Stimulated activated CD8-positive, alpha-beta memory T cell treated with anti-CD3 and anti-CD28 coated beads, Interleukin-15, amount 100 ng/mL, for 1 hour (primary cell): Measurements from ENCODE around the gene RHOXF1.
"Not testable (repeated sequence)": the region's sequence is repeated elsewhere in the genome, so short reads cannot be mapped to it uniquely, and the experiment has no call there.

Source experiments
- DNase-seq: peaks from one replicate; pipeline ENCODE4 v3.0.0-alpha.2; 2020; ENCODE audit warnings: low read depth

RHOXF1 gene, protein sequence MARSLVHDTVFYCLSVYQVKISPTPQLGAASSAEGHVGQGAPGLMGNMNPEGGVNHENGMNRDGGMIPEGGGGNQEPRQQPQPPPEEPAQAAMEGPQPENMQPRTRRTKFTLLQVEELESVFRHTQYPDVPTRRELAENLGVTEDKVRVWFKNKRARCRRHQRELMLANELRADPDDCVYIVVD

DNA sequence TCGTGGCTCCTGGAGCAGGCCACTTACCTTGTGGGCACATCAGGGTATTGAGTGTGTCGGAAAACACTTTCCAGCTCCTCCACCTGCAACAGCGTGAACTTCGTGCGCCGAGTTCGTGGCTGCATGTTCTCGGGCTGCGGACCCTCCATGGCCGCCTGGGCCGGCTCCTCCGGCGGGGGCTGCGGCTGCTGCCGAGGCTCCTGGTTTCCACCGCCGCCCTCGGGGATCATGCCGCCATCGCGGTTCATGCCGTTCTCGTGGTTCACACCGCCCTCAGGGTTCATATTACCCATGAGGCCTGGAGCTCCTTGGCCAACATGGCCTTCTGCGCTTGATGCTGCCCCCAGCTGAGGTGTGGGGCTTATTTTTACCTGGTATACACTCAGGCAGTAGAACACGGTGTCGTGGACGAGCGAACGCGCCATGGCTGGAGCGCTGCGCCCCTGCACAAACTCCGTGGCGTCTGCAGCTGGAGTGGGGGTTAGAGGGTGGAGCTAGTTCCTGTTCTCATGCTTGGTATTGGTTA is at the start of gene RHOXF1:
Gene RHOXF1 (minus strand): TSS at position 476 of the 526 bp plus-strand sequence. CDS start 51 bp downstream, at position 425.
- DNase-seq = no peak

DNA sequence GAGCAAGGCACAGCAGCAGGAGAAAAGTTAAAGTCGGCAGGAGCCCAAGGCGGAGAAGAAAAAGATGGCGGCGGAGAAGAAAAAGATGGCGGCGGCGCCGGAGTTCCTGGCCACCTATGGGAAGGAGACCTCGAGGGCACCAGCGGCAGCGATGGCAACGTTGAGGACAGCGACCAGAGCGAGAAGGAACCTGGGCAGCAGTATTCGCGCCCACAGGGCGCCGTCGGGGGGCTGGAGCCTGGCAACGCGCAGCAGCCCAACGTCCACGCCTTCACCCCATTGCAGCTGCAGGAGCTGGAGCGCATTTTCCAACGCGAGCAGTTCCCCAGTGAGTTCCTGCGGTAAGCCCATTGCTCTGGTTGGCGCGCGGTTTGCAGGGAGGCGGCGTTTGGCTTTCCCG is 43.4 kb upstream of the RHOXF1 start:
- DNase-seq = not testable (repeated sequence)

DNA sequence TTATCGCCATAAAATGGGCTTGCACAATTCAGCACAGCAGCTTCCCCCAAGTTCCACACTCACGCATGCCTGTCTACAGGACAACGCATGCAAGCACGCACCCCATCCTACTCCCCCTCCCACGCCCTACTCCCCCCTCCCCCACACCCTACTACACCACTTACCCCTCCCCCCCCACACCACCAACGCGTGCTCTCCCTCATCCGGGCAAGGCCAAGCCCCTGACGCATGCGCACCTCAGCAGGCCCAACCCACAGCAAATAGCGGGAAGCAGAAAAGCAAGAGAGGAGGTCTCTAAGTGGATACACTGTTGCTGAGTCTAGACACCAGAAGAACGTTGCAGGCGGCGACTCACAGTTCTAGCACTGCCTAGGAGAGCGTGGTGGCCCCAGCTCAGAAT is 42.6 kb upstream of the RHOXF1 start, which contains the start of gene RHOXF2:
Gene RHOXF2 (plus strand): TSS at position 301 of the 400 bp plus-strand sequence. CDS start 138 bp downstream, outside the sequence.
- not testable (repeated sequence) for DNase-seq

DNA sequence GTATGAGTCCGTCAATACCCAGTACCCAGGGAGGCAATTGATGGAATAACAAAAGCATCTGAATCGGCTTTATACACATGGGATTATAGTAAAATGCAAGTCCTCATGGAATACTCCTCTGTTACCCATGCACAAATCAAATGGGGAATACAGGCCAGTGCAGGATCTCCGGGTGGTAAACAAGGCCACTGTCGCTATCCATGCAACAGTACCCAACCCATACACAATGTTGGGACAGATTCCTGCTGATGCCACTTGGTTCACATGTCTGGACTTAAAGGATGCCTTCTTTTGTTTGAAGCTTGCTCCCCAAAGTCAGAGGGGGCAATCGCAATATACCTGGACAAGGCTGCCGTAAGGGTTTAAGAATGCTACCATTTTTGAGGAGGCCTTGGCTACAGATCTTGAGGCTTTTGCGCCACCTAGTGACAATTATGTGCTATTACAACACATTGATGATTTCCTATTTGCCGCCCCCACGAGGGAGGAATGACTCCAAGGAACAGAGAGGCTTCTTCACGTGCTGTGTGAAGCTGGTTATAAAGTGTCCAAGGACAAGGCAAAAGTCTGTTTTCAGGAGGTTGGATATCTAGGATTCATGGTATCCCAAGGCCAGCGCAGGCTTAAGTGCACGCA is 34.5 kb upstream of the RHOXF1 start:
- DNase-seq = not testable (repeated sequence)

DNA sequence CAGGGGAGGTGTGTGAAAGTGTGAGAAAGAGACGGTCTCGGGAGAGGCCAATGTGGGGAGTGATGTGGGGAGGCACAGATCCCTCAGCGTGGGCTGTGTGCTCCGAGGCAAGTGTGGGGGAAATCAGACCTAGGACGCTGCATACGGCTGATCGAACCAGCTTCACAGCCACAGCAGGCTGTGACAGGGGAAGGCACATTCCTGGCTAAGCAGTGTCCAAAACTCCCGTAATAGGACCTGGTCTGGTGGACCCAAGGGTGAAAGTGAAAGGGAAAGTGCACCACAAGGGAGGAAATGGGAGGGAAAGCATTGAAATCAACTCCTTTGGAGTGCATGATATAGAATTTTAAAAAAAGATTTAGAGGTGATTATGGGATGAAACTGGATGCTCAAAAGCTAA is 31.8 kb upstream of the RHOXF1 start:
- no peak for DNase-seq

DNA sequence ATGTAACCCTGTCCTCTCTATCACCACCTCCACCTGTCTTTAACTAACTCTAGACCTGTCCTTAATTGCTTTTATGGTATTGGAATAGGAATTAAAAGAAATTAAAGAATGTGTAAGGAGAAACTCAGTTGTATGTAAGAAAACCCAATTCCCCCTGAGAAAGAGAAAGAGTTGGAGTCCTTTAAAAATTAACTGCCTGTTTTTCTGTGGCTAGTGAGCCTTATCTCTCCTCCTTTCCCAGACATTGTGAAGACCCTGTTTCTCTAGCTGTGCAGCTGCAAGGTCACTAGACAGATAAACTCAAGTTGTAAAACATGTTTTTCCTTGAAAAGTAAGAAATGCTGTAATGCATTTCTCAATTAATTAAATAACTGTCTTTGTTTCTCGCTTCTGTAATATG is 30.6 kb upstream of the RHOXF1 start:
- DNase-seq = not testable (repeated sequence)

DNA sequence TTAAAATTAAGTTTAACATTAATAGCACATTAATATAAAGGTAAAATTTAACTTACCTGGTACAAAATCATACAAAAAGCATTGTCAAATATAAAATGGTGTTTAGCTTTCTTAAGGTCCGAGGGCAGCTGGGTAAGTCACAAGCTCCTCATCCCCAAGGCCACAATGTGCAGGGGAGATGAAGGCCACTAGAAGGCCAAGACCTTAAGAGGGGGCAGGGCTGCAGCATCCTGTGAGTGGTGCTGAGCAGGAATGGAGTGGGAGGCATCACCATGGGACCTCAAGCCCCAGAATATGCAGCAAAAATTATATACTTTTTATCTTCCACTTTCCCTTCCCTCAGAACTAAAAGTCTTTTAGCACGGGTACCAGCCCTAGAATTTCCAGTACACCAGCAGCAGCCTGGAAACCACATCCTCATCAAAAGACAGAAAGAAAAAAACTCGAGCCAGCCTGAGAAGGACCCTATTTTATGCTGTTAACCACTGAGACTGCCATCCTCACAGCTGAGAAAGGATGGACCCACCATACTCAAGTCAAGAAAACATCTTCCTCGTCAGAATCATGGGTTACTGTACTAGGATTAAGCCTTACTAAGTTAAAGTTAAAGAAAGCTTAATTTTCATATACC is 29.7 kb upstream of the RHOXF1 start:
- DNase-seq = no peak

DNA sequence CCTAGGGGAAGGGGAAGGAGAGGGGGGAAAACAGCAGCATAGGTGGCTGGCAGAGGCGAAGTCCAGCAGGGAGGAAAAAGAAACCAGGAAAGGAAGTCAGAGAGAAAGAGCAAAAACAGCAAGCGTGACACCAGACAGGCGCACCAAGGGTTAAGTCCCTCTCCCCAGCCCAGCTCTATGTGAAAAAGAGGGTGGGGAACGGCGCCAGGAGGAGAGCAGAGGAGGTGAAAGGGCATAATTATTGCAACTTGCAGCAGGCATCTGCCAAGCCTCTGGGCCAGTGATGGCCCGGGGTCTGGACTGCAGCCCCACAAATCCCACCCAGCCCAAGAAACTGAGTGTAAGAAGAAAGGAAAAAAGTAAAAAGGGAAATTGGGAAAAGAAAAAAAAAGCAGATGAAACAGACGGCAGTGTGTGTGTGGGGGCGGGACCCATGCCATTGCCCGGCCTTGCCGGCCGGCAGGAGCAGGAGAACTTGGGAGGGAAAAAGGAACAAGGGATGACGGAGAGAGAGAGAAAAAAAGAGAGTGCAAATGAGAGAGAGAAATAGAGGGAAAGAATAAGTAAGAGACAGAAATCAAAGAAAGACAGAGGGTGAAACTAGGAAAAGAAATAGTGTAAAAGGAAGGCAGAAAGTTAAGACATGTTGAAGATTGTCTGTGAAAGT is 28.6 kb upstream of the RHOXF1 start:
- DNase-seq = no peak

DNA sequence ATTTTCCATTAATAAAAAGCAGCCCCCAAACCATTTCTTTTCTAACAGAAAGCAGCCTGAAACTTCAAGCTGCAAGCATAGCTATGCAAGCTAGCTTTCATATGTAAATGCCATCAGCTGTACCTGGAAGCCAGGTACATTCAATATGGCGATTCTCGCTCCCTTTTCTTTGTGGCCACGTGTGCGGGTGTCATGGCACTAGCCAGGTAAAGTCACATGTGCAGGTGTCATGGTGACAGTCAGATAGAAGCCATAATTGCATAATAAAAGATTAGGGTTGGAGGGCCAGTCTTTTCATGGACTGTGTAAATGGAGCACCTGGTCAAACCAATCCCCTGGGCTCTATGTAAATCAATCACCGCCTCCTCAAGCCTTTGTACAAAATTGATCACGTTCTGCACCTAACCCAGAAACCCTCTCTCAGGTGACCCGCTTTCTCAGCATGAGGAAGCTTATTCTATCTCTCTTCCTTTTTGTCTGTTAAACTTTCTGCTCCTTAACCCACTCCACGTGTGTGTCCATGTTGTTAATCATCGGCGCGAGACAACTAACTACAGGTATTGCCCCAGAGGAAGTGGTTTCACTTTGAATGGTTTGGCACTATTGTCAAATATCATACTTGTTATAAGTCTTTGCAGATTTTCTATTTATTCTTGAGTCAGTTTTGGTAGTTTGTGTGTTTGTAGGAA is 24.7 kb upstream of the RHOXF1 start:
- DNase-seq = no peak

DNA sequence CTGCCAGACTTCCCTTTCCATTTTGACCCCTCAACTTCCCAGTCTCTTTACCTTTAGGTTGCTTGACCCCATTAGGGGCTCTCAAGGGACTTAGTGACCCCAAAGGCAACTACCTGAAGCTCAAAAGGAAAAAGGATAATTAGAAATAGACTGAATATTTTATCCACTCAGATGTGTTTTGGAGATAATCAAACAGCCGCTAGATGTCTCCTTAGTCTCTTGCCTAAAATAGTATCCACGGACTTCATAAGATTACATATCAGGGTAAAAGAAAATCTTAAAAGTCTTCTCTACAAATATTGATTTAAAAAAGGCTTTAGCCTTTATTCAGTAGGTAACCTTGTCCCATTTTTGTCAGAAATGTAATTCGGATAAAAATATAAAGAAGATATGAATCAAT is 21.7 kb upstream of the RHOXF1 start:
- DNase-seq = no peak

DNA sequence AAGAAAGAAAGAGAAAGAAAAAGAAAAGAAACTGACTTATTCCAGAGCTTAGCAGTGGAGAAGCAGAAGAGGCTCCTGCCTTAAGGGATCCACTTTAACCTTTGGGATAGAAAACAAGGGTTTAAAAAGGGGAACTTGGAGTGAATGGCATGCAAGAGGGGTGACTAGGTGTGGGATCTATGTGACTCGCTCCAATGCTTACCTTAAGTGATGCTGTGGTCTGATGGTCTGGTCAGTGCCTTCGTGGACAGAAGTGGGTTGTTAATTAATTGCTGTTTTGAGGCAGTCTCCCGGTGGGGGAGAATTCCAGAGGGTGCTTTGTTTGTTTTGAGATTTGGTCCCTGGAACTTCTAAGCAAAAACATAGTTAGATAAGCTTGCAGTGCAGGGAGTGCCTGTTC is 21.1 kb upstream of the RHOXF1 start:
- no peak for DNase-seq

DNA sequence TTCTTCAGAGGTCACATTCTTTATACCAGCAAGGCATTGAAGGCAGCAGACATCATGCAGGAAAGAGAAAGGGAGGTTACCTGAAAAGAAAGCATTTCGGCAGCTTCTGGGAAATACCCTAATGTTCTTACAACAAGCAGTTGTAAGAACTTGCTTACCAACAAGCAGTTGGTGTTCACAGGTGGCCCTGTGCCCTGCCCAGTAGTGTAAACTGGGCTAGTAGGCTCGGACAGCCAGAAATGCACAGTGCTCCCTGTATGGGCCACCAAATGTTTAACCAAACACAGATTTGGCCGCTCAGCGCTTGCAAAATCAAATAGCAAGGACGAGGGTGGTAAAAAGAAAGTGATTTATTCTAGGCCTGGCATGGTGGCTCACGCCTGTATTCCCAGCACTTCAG is 20.4 kb upstream of the RHOXF1 start:
- no peak for DNase-seq

DNA sequence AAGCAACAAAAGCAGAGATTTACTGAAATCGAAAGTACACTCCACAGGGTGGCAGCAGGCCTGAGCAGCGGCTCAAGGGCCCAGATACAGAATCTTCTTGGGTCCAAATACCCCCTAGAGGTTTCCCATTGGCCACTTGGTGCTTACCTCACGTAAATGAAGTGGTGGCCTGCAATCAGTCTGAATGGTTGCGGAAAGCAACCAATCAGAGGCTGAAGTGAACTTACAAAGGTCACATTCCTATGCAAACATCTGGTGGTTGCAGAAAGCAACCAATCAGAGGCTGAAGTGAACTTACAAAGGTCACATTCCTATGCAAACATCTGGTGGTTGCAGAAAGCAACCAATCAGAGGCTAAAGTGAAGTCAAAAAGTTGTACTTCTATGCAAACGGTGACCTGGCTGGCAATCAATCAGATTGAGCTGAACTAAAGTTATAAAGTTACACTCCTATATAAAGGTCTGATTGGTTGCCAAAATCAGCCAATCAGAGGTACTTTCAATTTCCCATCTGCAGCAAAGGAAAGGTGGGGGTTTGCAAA is 12.7 kb upstream of the RHOXF1 start:
- DNase-seq = not testable (repeated sequence)

DNA sequence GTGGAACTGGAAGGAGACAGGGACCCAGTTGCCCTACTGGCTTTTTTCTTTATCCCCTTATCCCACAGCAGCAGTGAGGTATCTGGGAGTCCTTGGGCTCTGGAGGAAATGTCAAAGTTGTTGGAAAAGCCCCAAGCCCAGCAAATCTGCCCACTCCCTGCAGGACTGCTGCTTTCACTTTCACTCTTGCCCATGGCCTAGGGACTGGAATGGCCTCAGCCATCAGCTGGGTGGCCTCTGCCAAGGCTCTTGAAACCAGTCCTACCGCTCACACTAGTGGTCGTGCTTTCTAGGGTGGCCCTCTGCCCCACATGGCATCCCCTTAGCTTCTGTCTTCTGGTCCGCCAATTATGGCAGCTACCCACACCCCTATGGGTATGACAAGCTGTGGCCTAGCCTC is 9.7 kb upstream of the RHOXF1 start:
- no peak for DNase-seq

DNA sequence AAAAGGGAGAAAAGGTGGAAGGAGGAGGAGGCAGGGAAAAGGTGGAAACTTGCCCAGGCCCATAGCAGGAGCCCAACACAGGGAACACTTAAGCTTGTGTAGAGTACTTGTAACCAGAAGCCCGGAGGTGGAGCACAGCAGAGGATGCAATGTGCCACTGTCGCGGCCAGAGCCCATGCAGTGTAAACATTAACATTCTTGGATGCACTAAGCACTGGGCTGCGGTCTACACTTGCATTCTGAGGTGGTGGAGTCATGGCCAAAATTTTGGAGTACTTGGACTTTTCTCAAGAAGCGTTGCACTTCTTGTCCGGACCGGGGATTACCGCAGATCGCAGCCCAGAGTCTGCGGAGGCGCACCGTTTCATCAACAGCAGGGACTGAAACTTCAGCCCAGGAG is 4.5 kb upstream of the RHOXF1 start:
- no peak for DNase-seq

DNA sequence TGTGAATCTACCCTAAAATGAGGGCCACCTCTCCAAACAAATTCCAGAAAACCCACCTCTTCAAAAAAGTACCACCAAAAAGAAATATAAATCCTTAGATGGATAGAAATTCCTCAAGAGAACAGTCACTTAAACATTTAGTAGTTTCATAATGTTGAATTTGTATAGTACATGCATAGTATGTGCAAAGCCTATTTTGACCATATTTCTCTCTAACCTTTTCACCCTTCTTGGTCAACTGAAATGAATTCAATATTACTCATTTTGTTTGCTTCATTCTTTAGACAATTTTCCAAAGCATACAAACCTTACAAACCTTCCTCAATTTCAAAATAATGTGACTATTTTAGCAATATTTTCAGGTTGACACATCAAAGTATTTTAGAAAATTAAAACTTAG is 4.1 kb downstream of the RHOXF1 start:
- no peak for DNase-seq

DNA sequence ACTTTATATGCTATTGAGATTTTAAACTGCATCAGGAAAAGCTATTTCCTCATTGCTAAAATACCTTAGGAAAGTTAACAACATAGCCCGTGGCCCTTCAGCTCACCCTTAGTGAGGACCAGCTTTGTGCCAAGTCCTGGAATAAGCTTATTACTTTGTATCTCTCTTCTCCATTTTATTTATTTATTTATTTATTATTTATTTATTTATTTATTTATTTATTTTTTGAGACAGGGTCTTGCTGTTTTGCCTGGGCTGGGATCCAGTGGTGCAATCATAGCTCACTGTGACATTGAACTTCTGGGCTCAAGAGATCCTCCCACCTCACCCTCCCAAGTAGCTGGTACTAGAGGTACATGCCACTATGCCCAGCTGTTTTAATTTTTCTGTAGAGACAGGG is 6.3 kb downstream of the RHOXF1 start:
- DNase-seq = no peak

DNA sequence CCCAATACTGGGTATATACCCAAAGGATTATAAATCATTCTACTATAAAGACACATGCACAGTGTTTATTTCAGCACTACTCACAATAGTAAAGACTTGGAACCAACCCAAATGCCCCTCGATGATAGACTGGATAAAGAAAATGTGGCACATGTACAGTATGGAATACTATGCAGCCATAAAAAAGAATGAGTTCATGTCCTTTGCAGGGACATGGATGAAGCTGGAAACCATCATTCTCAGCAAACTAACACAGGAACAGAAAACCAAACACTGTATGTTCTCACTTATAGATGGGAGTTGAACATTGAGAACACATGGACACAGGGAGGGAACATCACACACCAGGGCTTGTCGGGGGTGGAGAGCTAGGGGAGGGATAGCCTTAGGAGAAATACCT is 11.0 kb downstream of the RHOXF1 start:
- not testable (repeated sequence) for DNase-seq

DNA sequence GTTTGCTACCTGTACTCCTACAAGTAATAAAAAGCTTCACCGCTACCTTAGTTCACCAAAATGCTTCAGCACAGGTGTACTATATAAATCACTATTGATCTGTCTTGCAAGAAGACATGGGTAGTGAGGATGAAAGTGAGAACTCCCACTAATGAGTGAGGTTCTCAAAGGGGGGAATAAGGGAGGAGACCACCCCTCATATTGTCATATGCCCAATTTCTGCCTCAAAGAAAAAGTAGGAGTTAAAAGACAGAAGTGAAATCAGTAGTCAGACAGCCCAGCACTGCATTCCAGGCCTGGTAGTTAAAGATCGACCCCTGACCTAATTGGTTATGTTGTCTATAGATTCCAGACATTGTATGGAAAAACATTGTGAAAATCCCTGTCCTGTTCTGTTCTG is 14.7 kb downstream of the RHOXF1 start:
- not testable (repeated sequence) for DNase-seq

DNA sequence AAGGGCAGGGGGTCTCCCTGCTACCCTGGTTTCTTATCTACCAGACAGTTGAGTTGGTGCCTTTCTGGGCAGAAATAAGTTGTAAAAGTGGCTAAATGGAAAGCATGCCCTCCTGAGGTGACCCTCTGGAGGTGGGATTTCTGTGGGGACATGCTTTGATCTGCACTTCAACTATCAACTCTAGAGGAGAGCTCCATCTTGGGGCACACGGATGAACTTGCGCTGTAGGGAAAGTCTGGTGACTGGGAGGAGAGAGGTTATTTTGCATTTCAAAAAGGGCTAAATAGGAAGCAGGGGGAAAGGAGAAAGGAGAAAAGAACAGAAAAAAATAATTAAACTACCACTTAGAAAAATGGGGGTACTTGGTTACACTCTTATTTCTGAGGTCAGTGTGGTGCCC is 25.5 kb downstream of the RHOXF1 start:
- DNase-seq = no peak

DNA sequence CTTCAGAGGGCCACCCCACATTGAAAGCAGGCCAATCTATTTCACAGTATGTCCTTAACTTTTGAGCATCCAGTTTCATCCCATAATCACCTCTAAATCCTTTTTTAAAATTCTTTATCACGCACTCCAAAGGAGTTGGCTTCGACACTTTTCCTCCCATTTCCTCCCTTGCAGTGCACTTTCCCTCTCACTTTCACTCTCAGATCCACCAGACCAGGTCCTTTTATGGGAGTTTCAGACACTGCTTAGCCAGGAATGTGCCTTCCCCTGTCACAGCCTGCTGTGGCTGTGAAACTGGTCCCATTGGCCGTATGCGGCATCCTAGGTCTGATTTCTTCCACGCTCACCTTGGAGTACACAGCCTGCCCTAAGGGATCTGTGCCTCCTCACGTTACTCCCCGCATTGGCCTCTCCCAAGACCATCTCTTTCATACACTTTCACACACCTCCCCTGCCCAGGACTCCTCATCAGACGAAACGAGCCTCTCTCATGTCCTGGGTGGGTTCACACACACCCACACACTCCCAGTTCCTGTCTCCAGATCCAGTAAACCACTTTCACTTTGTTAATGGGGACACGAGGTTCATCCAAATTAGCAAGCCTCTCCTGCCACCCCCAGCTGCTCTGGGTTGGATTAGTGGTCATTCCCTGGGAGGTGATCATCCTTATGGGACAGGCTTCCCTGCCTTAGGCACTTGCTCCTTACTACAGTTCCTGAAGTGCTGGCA is 28.3 kb downstream of the RHOXF1 start:
- no peak for DNase-seq
